GM21619 (cell line): ENCODE data around the gene PEX14.
"Not testable (repeated sequence)": the region's sequence is repeated elsewhere in the genome, so short reads cannot be mapped to it uniquely, and the experiment has no call there.

Source experiments
- ATAC-seq: cut with Tn5 transposase; IDR thresholded peaks from one replicate; pipeline ENCODE4 v1.9.1; 2021; ENCODE audit not compliant: unreplicated experiment

PEX14 gene

GRCh38 chr1:10450156-10450814 is 24.5 kb upstream of the PEX14 start:
- ATAC-seq = no peak

GRCh38 chr1:10450836-10451235 is 23.9 kb upstream of the PEX14 start:
- ATAC-seq = no peak

- no peak for ATAC-seq
These were observed 23.5 kb upstream of the PEX14 start for GRCh38 chr1:10451287-10451686.

GRCh38 chr1:10456048-10456447 is 18.7 kb upstream of the PEX14 start:
- no peak for ATAC-seq

- no peak for ATAC-seq
These were observed 18.1 kb upstream of the PEX14 start for GRCh38 chr1:10456661-10457060.

GRCh38 chr1:10457462-10457861 is 17.3 kb upstream of the PEX14 start:
- ATAC-seq = not testable (repeated sequence)

- no peak for ATAC-seq
These were observed 16.9 kb upstream of the PEX14 start for GRCh38 chr1:10457875-10458274.

GRCh38 chr1:10459184-10459583 is 15.6 kb upstream of the PEX14 start:
- no peak for ATAC-seq

GRCh38 chr1:10467078-10467477 is 7.7 kb upstream of the PEX14 start:
- ATAC-seq = no peak

GRCh38 chr1:10470043-10470442 is 4.7 kb upstream of the PEX14 start:
- no peak for ATAC-seq

- ATAC-seq = no peak
These were observed 3.1 kb upstream of the PEX14 start for GRCh38 chr1:10471411-10472219.

- ATAC-seq = peak; percentile 75
These were observed 2.3 kb upstream of the PEX14 start, which contains the start of gene DFFA for GRCh38 chr1:10472220-10473144. Gene DFFA (minus strand): TSS chr1:10472529. CDS start chr1:10472458, 71 bp downstream.

GRCh38 chr1:10473145-10473765 is 1.5 kb upstream of the PEX14 start:
- no peak for ATAC-seq

GRCh38 chr1:10474309-10474612 is 489 bp upstream of the PEX14 start:
- ATAC-seq = not testable (repeated sequence)

- ATAC-seq = no peak
These were observed 760 bp downstream of the PEX14 start for GRCh38 chr1:10475510-10475909.

GRCh38 chr1:10479296-10479695 is 4.5 kb downstream of the PEX14 start:
- ATAC-seq = no peak

- ATAC-seq = no peak
These were observed 5.9 kb downstream of the PEX14 start for GRCh38 chr1:10480614-10481013.

GRCh38 chr1:10484521-10484920 is 9.8 kb downstream of the PEX14 start:
- ATAC-seq = no peak

GRCh38 chr1:10489291-10490055 is 14.7 kb downstream of the PEX14 start:
- ATAC-seq = no peak

- ATAC-seq = no peak
These were observed 15.7 kb downstream of the PEX14 start for GRCh38 chr1:10490286-10490970.
